ENCODE measurements around the gene CHRNG.

Gene CHRNG

GRCh38 chr2:232516551-232516950 lies 22.9 kb upstream of the CHRNG start:
- Histone ChIP-seq H3K36me3 (ENCODE audit: low read length) (no peaks in the 10 kb centered on the region), H3K4me3 (ENCODE audit: insufficient read depth, low read length, poor library complexity, severe bottlenecking) (no peak overlapping the region), H3F3A (ENCODE audit: insufficient read depth) (no peaks in the 10 kb centered on the region), H3K27ac (ENCODE audit: low read depth, low read length) (no peak overlapping the region), H3K9me2 (replicated peaks; ENCODE audit: insufficient read depth, low read length) (no peaks in the 10 kb centered on the region), H3K9me3 (ENCODE audit: insufficient read depth, low read length) (no peaks in the 10 kb centered on the region), H3K27me3 (ENCODE audit: low read length) (no peaks in the 10 kb centered on the region), H3K4me2 (ENCODE audit: low read depth, low read length, poor library complexity, severe bottlenecking) (no peak overlapping the region), H3K79me2 (ENCODE audit: insufficient read depth, low read length) (no peaks in the 10 kb centered on the region), H3K9ac (ENCODE audit: low read length) (no peak overlapping the region), H2AFZ (ENCODE audit: low read depth, low read length, severe bottlenecking) (no peak overlapping the region), H4K20me1 (ENCODE audit: low read depth, low read length) (no peaks in the 10 kb centered on the region)
- no peak for TF ChIP-seq EZH2phosphoT487 (conservative IDR thresholded peaks at IDR 0.05; ENCODE audit: low read length)
- TF ChIP-seq CTCF (IDR thresholded peaks at IDR 0.05; ENCODE audit: insufficient read depth, low read length, poor library complexity, severe bottlenecking) = no peak

DNA sequence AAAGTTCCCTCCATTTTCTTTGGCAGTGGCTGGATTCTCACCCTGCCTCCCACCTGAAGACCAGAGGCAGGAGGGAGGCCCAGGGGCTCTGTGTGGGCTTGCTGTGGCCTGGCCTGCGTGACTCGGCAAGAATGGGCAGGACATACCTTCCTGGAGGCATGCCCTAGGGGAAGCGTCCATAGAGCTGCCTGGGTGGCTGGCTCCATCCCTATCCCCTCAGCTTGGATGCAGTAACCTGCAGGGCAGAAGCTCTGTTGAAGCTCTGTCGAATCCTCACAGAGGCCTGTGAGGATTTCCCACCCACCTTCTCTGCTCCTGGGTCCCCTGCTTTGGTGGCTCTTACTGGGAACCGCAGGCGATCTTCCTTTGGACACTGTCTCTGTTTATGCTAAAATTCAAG lies 20.6 kb upstream of the CHRNG start:
- Histone ChIP-seq H3F3A (ENCODE audit: insufficient read depth) (no peaks in the 10 kb centered on the region), H3K9me3 (ENCODE audit: insufficient read depth, low read length) (no peaks in the 10 kb centered on the region), H3K79me2 (ENCODE audit: insufficient read depth, low read length) (no peaks in the 10 kb centered on the region), H2AFZ (ENCODE audit: low read depth, low read length, severe bottlenecking) (no peak overlapping the region), H3K27me3 (ENCODE audit: low read length) (no peaks in the 10 kb centered on the region), H3K9me2 (replicated peaks; ENCODE audit: insufficient read depth, low read length) (no peaks in the 10 kb centered on the region), H3K9ac (ENCODE audit: low read length) (no peak overlapping the region), H3K27ac (ENCODE audit: low read depth, low read length) (no peak overlapping the region), H3K4me3 (ENCODE audit: insufficient read depth, low read length, poor library complexity, severe bottlenecking) (no peak overlapping the region), H3K4me2 (ENCODE audit: low read depth, low read length, poor library complexity, severe bottlenecking) (no peak overlapping the region), H3K36me3 (ENCODE audit: low read length) (no peaks in the 10 kb centered on the region), H4K20me1 (ENCODE audit: low read depth, low read length) (no peaks in the 10 kb centered on the region)
- TF ChIP-seq EZH2phosphoT487 (conservative IDR thresholded peaks at IDR 0.05; ENCODE audit: low read length) = no peak
- no peak for TF ChIP-seq CTCF (IDR thresholded peaks at IDR 0.05; ENCODE audit: insufficient read depth, low read length, poor library complexity, severe bottlenecking)

GRCh38 chr2:232519581-232520438 lies 19.7 kb upstream of the CHRNG start, which contains the start of gene PRSS56:
TSS of gene PRSS56 (plus strand) at chr2:232520388. CDS start at chr2:232520599, 211 bp downstream.
- Histone ChIP-seq H4K20me1 (ENCODE audit: low read depth, low read length) (no peaks in the 10 kb centered on the region), H3K79me2 (ENCODE audit: insufficient read depth, low read length) (no peaks in the 10 kb centered on the region), H3K27me3 (ENCODE audit: low read length) (no peaks in the 10 kb centered on the region), H3F3A (ENCODE audit: insufficient read depth) (no peaks in the 10 kb centered on the region), H3K36me3 (ENCODE audit: low read length) (no peaks in the 10 kb centered on the region), H2AFZ (ENCODE audit: low read depth, low read length, severe bottlenecking) (no peak within 1 kb of the TSS), H3K9me3 (ENCODE audit: insufficient read depth, low read length) (no peaks in the 10 kb centered on the region), H3K4me3 (ENCODE audit: insufficient read depth, low read length, poor library complexity, severe bottlenecking) (no peak within 1 kb of the TSS), H3K9me2 (replicated peaks; ENCODE audit: insufficient read depth, low read length) (no peaks in the 10 kb centered on the region), H3K27ac (ENCODE audit: low read depth, low read length) (no peak within 1 kb of the TSS), H3K9ac (ENCODE audit: low read length) (no peak within 1 kb of the TSS), H3K4me2 (ENCODE audit: low read depth, low read length, poor library complexity, severe bottlenecking) (no peak within 1 kb of the TSS)
- TF ChIP-seq EZH2phosphoT487 (conservative IDR thresholded peaks at IDR 0.05; ENCODE audit: low read length) (no peak), CTCF (IDR thresholded peaks at IDR 0.05; ENCODE audit: insufficient read depth, low read length, poor library complexity, severe bottlenecking) (no peak)

All from SU-DHL-6 (cell line).